ENCODE measurements around the gene FIP1L1. TPM values are rescaled to one million over a fixed set of nuclear protein-coding genes. Genes with fewer than 3 reads are reported as not detected.
A peak's percentile ranks its signal among the peaks of the same experiment; 100 is the strongest.

The FIP1L1 gene
- total and polyA plus RNA-seq, 2 of the 13 experiments (the other 11 are each of a cell fraction or from before 2014, with no cell fraction given) = 14.9 to 69.4 TPM

GRCh38 chr4:53365486-53366300, 11.7 kb upstream of the FIP1L1 start, which contains the start of gene SCFD2 (continued):
- TF ChIP-seq ZNF569 (CRISPR knock-in tag; IDR thresholded peaks at IDR 0.05; ENCODE audit: borderline replicate concordance) (no peak), GTF2F1 (IDR thresholded peaks at IDR 0.05; ENCODE audit: low read length) (no peak), RXRA (CRISPR knock-in tag; IDR thresholded peaks at IDR 0.05) (no peak; the same call in none of the 2 replicates), SP1 (IDR thresholded peaks at IDR 0.05) (no peak), SP1 (CRISPR knock-in tag; IDR thresholded peaks at IDR 0.05) (peak; percentile 61; the same call in 1 of the 2 replicates), ZNF263 (CRISPR knock-in tag; IDR thresholded peaks at IDR 0.05) (0 out of 2 replicates have a peak, but pooled peaks have one; percentile 14), RERE (CRISPR knock-in tag; IDR thresholded peaks at IDR 0.05; ENCODE audit: low read depth) (no peak), RARG (CRISPR knock-in tag; IDR thresholded peaks at IDR 0.05; ENCODE audit: low read depth) (no peak), PAXIP1 (CRISPR knock-in tag; conservative IDR thresholded peaks at IDR 0.05) (peak; percentile 47; the same call in 1 of the 2 replicates), NFRKB (IDR thresholded peaks at IDR 0.05) (no peak), ELF4 (CRISPR knock-in tag; IDR thresholded peaks at IDR 0.05; ENCODE audit: borderline replicate concordance) (peak; percentile 57; the same call in 1 of the 2 replicates), FLYWCH1 (CRISPR knock-in tag; IDR thresholded peaks at IDR 0.05) (no peak), SMAD3 (CRISPR knock-in tag; IDR thresholded peaks at IDR 0.05) (peak; percentile 68; the same call in 1 of the 2 replicates), ZZZ3 (CRISPR knock-in tag; IDR thresholded peaks at IDR 0.05; ENCODE audit: borderline replicate concordance) (peak; percentile 68; the same call in 1 of the 2 replicates), ZNF776 (CRISPR knock-in tag; IDR thresholded peaks at IDR 0.05) (no peak), ZNF326 (CRISPR knock-in tag; IDR thresholded peaks at IDR 0.05; ENCODE audit: borderline replicate concordance) (no peak), ZSCAN25 (CRISPR knock-in tag; IDR thresholded peaks at IDR 0.05) (no peak), ZNF800 (CRISPR knock-in tag; IDR thresholded peaks at IDR 0.05) (peak; percentile 58; the same call in 1 of the 2 replicates), ZNF44 (CRISPR knock-in tag; IDR thresholded peaks at IDR 0.05) (peak; percentile 47; the same call in 1 of the 2 replicates)
